ENCODE data around the gene JAK1. TPM values are rescaled to one million over a fixed set of nuclear protein-coding genes. Genes with fewer than 3 reads are reported as not detected.

JAK1 gene
- total and polyA plus RNA-seq, 9 of the 15 experiments (the other 6 are each of a cell fraction or from before 2014, with no cell fraction given), result 9.7 to 44.1 (median 42.5) TPM

DNA sequence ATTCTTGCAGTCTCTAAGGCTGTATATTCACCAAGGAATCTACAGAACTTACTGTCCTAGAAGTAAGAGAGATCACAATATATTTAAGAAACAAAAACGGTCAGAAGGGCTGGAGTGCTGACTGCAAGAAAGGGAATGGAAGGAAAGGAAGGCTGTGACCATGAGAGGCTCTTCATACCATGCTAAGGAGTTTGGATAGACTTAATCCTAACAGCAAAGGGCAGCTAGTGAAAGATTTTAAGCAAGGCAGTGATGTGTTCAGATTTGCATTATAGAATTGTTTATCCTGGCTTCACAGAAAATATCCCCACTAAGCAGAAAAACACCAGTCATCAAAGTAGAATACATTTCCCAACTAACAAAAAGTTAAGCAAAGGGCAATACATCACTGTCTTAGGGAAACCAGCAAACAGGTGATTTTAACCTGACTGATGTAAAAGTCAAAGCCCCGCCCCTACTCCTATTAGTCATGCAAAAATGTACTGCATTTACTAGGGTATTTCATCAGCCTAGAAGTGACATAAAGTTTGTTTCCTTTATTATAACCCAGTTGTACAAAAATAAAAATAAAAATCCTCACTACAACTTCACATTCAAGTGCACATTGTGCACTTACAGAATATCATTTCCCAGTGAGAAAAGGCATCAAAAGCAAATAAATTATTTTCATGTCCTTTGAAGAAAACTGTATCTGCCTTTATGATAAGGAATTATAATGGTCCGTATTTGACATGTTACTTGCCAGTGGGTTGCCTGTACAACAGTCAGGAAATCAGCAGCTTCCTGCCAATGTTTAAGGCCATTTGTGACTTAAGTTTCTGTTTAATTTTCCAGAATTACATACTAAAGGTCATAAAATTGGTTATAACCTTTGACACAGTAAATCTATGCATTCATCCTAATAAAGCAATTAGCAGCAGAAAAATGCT, 17.2 kb downstream of the JAK1 start (continued):
- TF ChIP-seq ATF6 (CRISPR knock-in tag; IDR thresholded peaks at IDR 0.05) (no peak), MYC (IDR thresholded peaks at IDR 0.05; ENCODE audit: low read depth, low read length) (no peak; the same call in 1 of the 2 replicates), MYC (CRISPR knock-in tag; IDR thresholded peaks at IDR 0.05; ENCODE audit: borderline replicate concordance, low read depth) (no peak), ZNF79 (CRISPR knock-in tag; IDR thresholded peaks at IDR 0.05; ENCODE audit: low read depth) (no peak), HNRNPL (IDR thresholded peaks at IDR 0.05; ENCODE audit: low read depth, low read length) (no peak), NR2F6 (CRISPR knock-in tag; IDR thresholded peaks at IDR 0.05) (no peak), ZEB2 (IDR thresholded peaks at IDR 0.05) (peak; percentile 87), ZNF699 (CRISPR knock-in tag; IDR thresholded peaks at IDR 0.05; ENCODE audit: insufficient replicate concordance) (no peak), POLR2A (conservative IDR thresholded peaks at IDR 0.05) (no peak), ZNF274 (IDR thresholded peaks at IDR 0.05; ENCODE audit: borderline replicate concordance, low read depth, low read length) (no peak), CBX2 (IDR thresholded peaks at IDR 0.05; ENCODE audit: insufficient read depth, low read length, poor library complexity, severe bottlenecking) (no peak), COPS2 (conservative IDR thresholded peaks at IDR 0.05) (no peak), MTA2 (IDR thresholded peaks at IDR 0.05; ENCODE audit: low read depth) (no peak), TCF7L2 (IDR thresholded peaks at IDR 0.05; ENCODE audit: low read depth, low read length) (no peak), HMG20A (CRISPR knock-in tag; conservative IDR thresholded peaks at IDR 0.05) (no peak), ZFX (CRISPR knock-in tag; IDR thresholded peaks at IDR 0.05) (no peak), MTA3 (IDR thresholded peaks at IDR 0.05; ENCODE audit: borderline replicate concordance) (no peak), ZC3H8 (IDR thresholded peaks at IDR 0.05) (no peak), CCNT2 (IDR thresholded peaks at IDR 0.05; ENCODE audit: borderline replicate concordance, extremely low read depth, insufficient read length, low read depth, low read length) (no peak)
- TF ChIP-seq, protein P1, sequence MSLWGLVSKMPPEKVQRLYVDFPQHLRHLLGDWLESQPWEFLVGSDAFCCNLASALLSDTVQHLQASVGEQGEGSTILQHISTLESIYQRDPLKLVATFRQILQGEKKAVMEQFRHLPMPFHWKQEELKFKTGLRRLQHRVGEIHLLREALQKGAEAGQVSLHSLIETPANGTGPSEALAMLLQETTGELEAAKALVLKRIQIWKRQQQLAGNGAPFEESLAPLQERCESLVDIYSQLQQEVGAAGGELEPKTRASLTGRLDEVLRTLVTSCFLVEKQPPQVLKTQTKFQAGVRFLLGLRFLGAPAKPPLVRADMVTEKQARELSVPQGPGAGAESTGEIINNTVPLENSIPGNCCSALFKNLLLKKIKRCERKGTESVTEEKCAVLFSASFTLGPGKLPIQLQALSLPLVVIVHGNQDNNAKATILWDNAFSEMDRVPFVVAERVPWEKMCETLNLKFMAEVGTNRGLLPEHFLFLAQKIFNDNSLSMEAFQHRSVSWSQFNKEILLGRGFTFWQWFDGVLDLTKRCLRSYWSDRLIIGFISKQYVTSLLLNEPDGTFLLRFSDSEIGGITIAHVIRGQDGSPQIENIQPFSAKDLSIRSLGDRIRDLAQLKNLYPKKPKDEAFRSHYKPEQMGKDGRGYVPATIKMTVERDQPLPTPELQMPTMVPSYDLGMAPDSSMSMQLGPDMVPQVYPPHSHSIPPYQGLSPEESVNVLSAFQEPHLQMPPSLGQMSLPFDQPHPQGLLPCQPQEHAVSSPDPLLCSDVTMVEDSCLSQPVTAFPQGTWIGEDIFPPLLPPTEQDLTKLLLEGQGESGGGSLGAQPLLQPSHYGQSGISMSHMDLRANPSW (CRISPR knock-in tag; IDR thresholded peaks at IDR 0.05), result no peak

Data from K562 (cell line).